ENCODE measurements around the gene FTL.

GRCh38 chr19:48970923-48971395 is 5.8 kb downstream of the FTL start:
- peak; percentile 94 for TF ChIP-seq CTCF (IDR thresholded peaks at IDR 0.05; ENCODE audit: low read depth, low read length, poor library complexity, severe bottlenecking)
- TF ChIP-seq EZH2phosphoT487 (IDR thresholded peaks at IDR 0.05; ENCODE audit: borderline replicate concordance, low read length) = no peak
